PC-9 (cell line): ENCODE data around the gene WBP2NL. TPM values are rescaled to one million over a fixed set of nuclear protein-coding genes. Genes with fewer than 3 reads are reported as not detected.
"Not testable (repeated sequence)": the region's sequence is repeated elsewhere in the genome, so short reads cannot be mapped to it uniquely, and the experiment has no call there.

ENCODE experiments used
- Bru-seq: library from RNA; stranded (reverse); fragments of 400-500 nt; gene quantifications from one replicate; lab custom pipeline; 2021; lab: Mats Ljungman, UMichigan
- BruChase-seq, 2 experiments: library from RNA; stranded (reverse); fragments of 400-500 nt; gene quantifications; one replicate each; lab custom pipeline; 2021; lab: Mats Ljungman, UMichigan
- BruUV-seq: library from RNA; stranded (reverse); fragments of 400-500 nt; replicated peaks from 2 replicates; lab custom pipeline; 2021; lab: Mats Ljungman, UMichigan
- CTCF ChIA-PET: fragments of 300-600 bp; sonication (Branson Sonifier 250); formaldehyde crosslinking; loops from one replicate; lab custom pipeline; 2022; ENCODE audit warnings: antibody characterized with exemption; lab: Charles Lee
- POLR2A ChIA-PET: fragments of 300-600 bp; sonication (Branson Sonifier 250); formaldehyde crosslinking; loops from one replicate; lab custom pipeline; 2022; ENCODE audit warnings: antibody characterized with exemption; ENCODE audit not compliant: unreplicated experiment; lab: Charles Lee
- DNase-seq, 2 experiments: peaks; one replicate each; pipeline versions ENCODE4 v3.0.0 to v3.0.0-alpha.2; 2015 to 2022; ENCODE audit warnings: mixed read lengths in 1 of 2
- H2AFZ ChIP-seq: fragments of 200-600 bp; sonication (generic); 2 replicates; pipeline ENCODE4 v1.8.1; 2017; ENCODE audit warnings: antibody characterized with exemption
- H3F3A ChIP-seq: fragments of 200-600 bp; sonication (generic); 2 replicates; pipeline ENCODE4 v1.8.1; 2017; ENCODE audit warnings: antibody characterized with exemption, mild to moderate bottlenecking, low read depth; ENCODE audit not compliant: insufficient read depth
- H3K27ac ChIP-seq: fragments of 200-600 bp; sonication (generic); 2 replicates; pipeline ENCODE4 v1.6.1; 2016; ENCODE audit warnings: mixed run types
- H3K27me3 ChIP-seq: fragments of 200-600 bp; sonication (generic); 2 replicates; pipeline ENCODE4 v1.6.1; 2016; ENCODE audit warnings: low read depth, mixed run types; ENCODE audit not compliant: insufficient read depth
- H3K36me3 ChIP-seq: fragments of 200-600 bp; sonication (generic); 2 replicates; pipeline ENCODE4 v1.6.1; 2016; ENCODE audit warnings: low read depth, mixed run types
- H3K4me1 ChIP-seq: fragments of 200-600 bp; sonication (generic); replicated peaks from 2 replicates; pipeline ENCODE4 v1.6.1; 2016; ENCODE audit warnings: mixed run types; ENCODE audit not compliant: insufficient read depth
- H3K4me2 ChIP-seq: fragments of 200-600 bp; sonication (generic); 2 replicates; pipeline ENCODE4 v1.6.1; 2017; ENCODE audit warnings: mixed run types
- H3K4me3 ChIP-seq: fragments of 200-600 bp; sonication (generic); 2 replicates; pipeline ENCODE4 v1.6.1; 2016; ENCODE audit warnings: mixed run types
- H3K79me2 ChIP-seq: fragments of 200-600 bp; sonication (generic); 2 replicates; pipeline ENCODE4 v1.6.1; 2017; ENCODE audit warnings: low read depth, mixed run types
- H3K9me2 ChIP-seq: fragments of 200-600 bp; sonication (generic); 2 replicates; pipeline ENCODE4 v1.8.1; 2017; ENCODE audit warnings: mild to moderate bottlenecking; ENCODE audit not compliant: insufficient read depth
- H3K9me3 ChIP-seq: fragments of 200-600 bp; sonication (generic); 2 replicates; pipeline ENCODE4 v1.8.1; 2016; ENCODE audit warnings: low read depth; ENCODE audit not compliant: insufficient read depth
- H4K20me1 ChIP-seq: fragments of 200-600 bp; sonication (generic); 2 replicates; pipeline ENCODE4 v1.8.1; 2017; ENCODE audit not compliant: insufficient read depth
- CTCF ChIP-seq: fragments of 200-600 bp; sonication (generic); conservative IDR thresholded peaks from 2 replicates; pipeline ENCODE4 v1.6.1; 2017; ENCODE audit warnings: mixed run types, antibody characterized with exemption, mild to moderate bottlenecking, moderate library complexity
- EZH2 ChIP-seq: fragments of 200-600 bp; sonication (generic); IDR thresholded peaks from 2 replicates; pipeline ENCODE4 v1.8.0; 2017; ENCODE audit warnings: antibody characterized with exemption, low read depth
- intact Hi-C: fragments of 100-400 bp; cut with micrococcal nuclease; formaldehyde crosslinking; loops from one replicate; pipeline ENCODE4 v1.10.0; 2022; ENCODE audit not compliant: unreplicated experiment
- long read RNA-seq: library from polyadenylated mRNA; stranded (forward); transcript quantifications from one replicate; pipeline ENCODE4 v2.0.0, GENCODE V29; 2022
- total RNA-seq: library from RNA; stranded (reverse); gene quantifications from 2 replicates; pipeline ENCODE4 v1.2.3, GENCODE V29; 2021

Gene WBP2NL
- 7.1 and 12.2 TPM in 2 replicates for total RNA-seq
- Bru-seq, nascent RNA = percentile 58 among the genes with signal in this experiment
- percentile 83 among the genes with signal in this experiment for BruChase-seq, experiment 1, labeled RNA remaining after a 2-hour chase
- BruChase-seq, experiment 2, labeled RNA remaining after a 6-hour chase = percentile 54 among the genes with signal in this experiment
- long read RNA-seq, partial matches to known transcripts = 0 of 4 reads
- long read RNA-seq, other reads (novel, unspliced or antisense) = 3 of 4 reads

- peaks cover 6% of the 10 kb centered on the region; the same call in 1 of the 2 replicates for H3K79me2 ChIP-seq
- ChIA-PET POLR2A (interaction anchor here (0.8 to 0.9 kb wide), 2 partner anchors 92 to 615 kb away, joined by 4 to 31 read pairs; partner anchors contain the start of gene NDUFA6), CTCF (no interaction called here)
- H3K27me3 ChIP-seq = peaks cover 3% of the 10 kb centered on the region; the same call in 1 of the 2 replicates
- intact Hi-C loops = loop anchor here (1.0 to 2.0 kb wide), 2 partner anchors 24 to 72 kb away; partner anchors contain the start of gene NAGA
- H4K20me1 ChIP-seq = no peaks in the 10 kb centered on the region
- H3K27ac ChIP-seq = no peak within 1 kb of the TSS
- peak within 1 kb of the TSS; percentile 93 for H2AFZ ChIP-seq
- H3K9me3 ChIP-seq = no peaks in the 10 kb centered on the region; the same call in 1 of the 2 replicates
- peaks cover 16% of the 10 kb centered on the region for H3K4me1 ChIP-seq
- peak; percentile 72 to 89 for DNase-seq
- BruUV-seq = no TSS peak
- peaks cover 9% of the 10 kb centered on the region; the same call in 1 of the 2 replicates for H3F3A ChIP-seq
- no peaks in the 10 kb centered on the region for H3K36me3 ChIP-seq
- peak within 1 kb of the TSS; percentile 76 for H3K4me3 ChIP-seq
- H3K4me2 ChIP-seq = peak within 1 kb of the TSS; percentile 77
- H3K9me2 ChIP-seq = no peaks in the 10 kb centered on the region
- TF ChIP-seq CTCF (no peak), EZH2 (no peak)
Measured at GRCh38 chr22:41998361-41999261, at the start of gene WBP2NL. Gene WBP2NL, plus strand, starts transcription at chr22:41998788. Its CDS starts 31 bp downstream, at chr22:41998819.

GRCh38 chr22:41948928-41949296, 49.7 kb upstream of the WBP2NL start:
- H3K36me3 ChIP-seq, H4K20me1 ChIP-seq, H3K4me2 ChIP-seq, H3K27me3 ChIP-seq, H3F3A ChIP-seq, DNase-seq, H3K9me2 ChIP-seq, H3K4me3 ChIP-seq, BruUV-seq, H3K27ac ChIP-seq, H2AFZ ChIP-seq, CTCF ChIA-PET, POLR2A ChIA-PET, H3K9me3 ChIP-seq: not testable (repeated sequence)
- intact Hi-C loops = loop anchor here (5.0 to 10.0 kb wide), 2 partner anchors 126 to 407 kb away; partner anchors contain the start of genes NAGA, PHETA2, POLR3H and SMDT1
- H3K4me1 ChIP-seq = peaks cover 18% of the 10 kb centered on the region
- peaks cover 19% of the 10 kb centered on the region for H3K79me2 ChIP-seq

GRCh38 chr22:41949297-41949965, 49.2 kb upstream of the WBP2NL start:
- ChIA-PET POLR2A (no interaction called here), CTCF (no interaction called here)

More at GRCh38 chr22:41949297-41949965, 49.2 kb upstream of the WBP2NL start:
- Histone ChIP-seq H3K4me1 (peaks cover 18% of the 10 kb centered on the region), H3K9me3 (no peaks in the 10 kb centered on the region), H2AFZ (no peak overlapping the region), H3K4me3 (no peak overlapping the region), H3F3A (peaks cover 5% of the 10 kb centered on the region), H3K27me3 (no peaks in the 10 kb centered on the region), H3K27ac (no peak overlapping the region), H3K4me2 (no peak overlapping the region), H3K36me3 (no peaks in the 10 kb centered on the region), H3K9me2 (no peaks in the 10 kb centered on the region), H4K20me1 (no peaks in the 10 kb centered on the region), H3K79me2 (peaks cover 18% of the 10 kb centered on the region)
- TF ChIP-seq EZH2 (no peak), CTCF (no peak)
- DNase-seq = no peak
- intact Hi-C loops = loop anchor here (5.0 to 10.0 kb wide), 2 partner anchors 125 to 407 kb away; partner anchors contain the start of genes NAGA, PHETA2, POLR3H and SMDT1
- no TSS peak for BruUV-seq
